DND-41 (cell line): ENCODE results near the gene FBXO10.
A peak's percentile ranks its signal among the peaks of the same experiment; 100 is the strongest.
"Not testable (repeated sequence)": the region's sequence is repeated elsewhere in the genome, so short reads cannot be mapped to it uniquely, and the experiment has no call there.

Experiments used
- ATAC-seq: fragments of 200-7000 bp; cut with Tn5 transposase; 3 replicates; pipeline ENCODE4 v1.9.1; 2021; ENCODE audit warnings: low read depth; ENCODE audit not compliant: insufficient read depth
- DNase-seq: peaks from one replicate; pipeline ENCODE4 v3.0.0-alpha.2; 2020
- H2AFZ ChIP-seq: 2 replicates; pipeline ENCODE4 v1.6.0; 2012; ENCODE audit warnings: low read depth, low read length
- H3K27ac ChIP-seq: 2 replicates; pipeline ENCODE4 v1.5.1; 2012; ENCODE audit warnings: low read length, inconsistent platforms
- H3K27me3 ChIP-seq: fragments of 200-600 bp; sonication (generic); 2 replicates; pipeline ENCODE4 v1.6.0; 2012; ENCODE audit warnings: low read length, mild to moderate bottlenecking, inconsistent platforms; ENCODE audit not compliant: insufficient read depth, poor library complexity
- H3K36me3 ChIP-seq: 2 replicates; pipeline ENCODE4 v1.5.1; 2012; ENCODE audit warnings: low read length, inconsistent platforms; ENCODE audit not compliant: insufficient read depth
- H3K4me1 ChIP-seq: 2 replicates; pipeline ENCODE4 v1.5.1; 2012; ENCODE audit warnings: mild to moderate bottlenecking, low read length; ENCODE audit not compliant: insufficient read depth
- H3K4me2 ChIP-seq: 2 replicates; pipeline ENCODE4 v1.6.0; 2012; ENCODE audit warnings: mild to moderate bottlenecking, moderate library complexity, low read length, inconsistent platforms; ENCODE audit not compliant: insufficient read depth
- H3K4me3 ChIP-seq, 2 experiments: fragments of 200-600 bp in 1 of 2; shearing (Covaris generic) in 1 of 2; 2 replicates each; pipeline ENCODE4 v1.5.1; 2012 to 2016; ENCODE audit warnings: inconsistent platforms in 2 of 2, low read length in 2 of 2, mild to moderate bottlenecking in 2 of 2, low read depth in 1 of 2, moderate library complexity in 1 of 2
- H3K79me2 ChIP-seq: 2 replicates; pipeline ENCODE4 v1.6.0; 2012; ENCODE audit warnings: low read length, inconsistent platforms; ENCODE audit not compliant: insufficient read depth
- H3K9ac ChIP-seq: 2 replicates; pipeline ENCODE4 v1.6.0; 2012; ENCODE audit warnings: low read depth, mild to moderate bottlenecking, inconsistent platforms, low read length, moderate library complexity
- H3K9me3 ChIP-seq: 2 replicates; pipeline ENCODE4 v1.5.1; 2012; ENCODE audit warnings: low read length, moderate library complexity, mild to moderate bottlenecking, inconsistent platforms; ENCODE audit not compliant: insufficient read depth, severe bottlenecking
- H4K20me1 ChIP-seq: 2 replicates; pipeline ENCODE4 v1.6.0; 2012; ENCODE audit warnings: low read length; ENCODE audit not compliant: insufficient read depth
- CTCF ChIP-seq: IDR thresholded peaks from 2 replicates; pipeline ENCODE4 v1.5.1; 2012; ENCODE audit warnings: borderline replicate concordance, low read length, moderate library complexity, mild to moderate bottlenecking; ENCODE audit not compliant: poor library complexity, severe bottlenecking; ENCODE audit errors: extremely low read depth
- EZH2 ChIP-seq: IDR thresholded peaks from 3 replicates; pipeline ENCODE4 v1.6.1; 2012; ENCODE audit warnings: borderline replicate concordance, low read depth, mild to moderate bottlenecking, moderate library complexity, low read length, inconsistent platforms; ENCODE audit not compliant: severe bottlenecking

FBXO10 gene

GRCh38 chr9:37512437-37512836 is 63.7 kb downstream of the FBXO10 start:
- no peak overlapping the region for H2AFZ ChIP-seq
- H3K79me2 ChIP-seq: no peaks in the 10 kb centered on the region
- TF ChIP-seq CTCF (no peak), EZH2 (no peak)
- peak; percentile 20; the same call in 1 of the 3 replicates for ATAC-seq
- no peaks in the 10 kb centered on the region for H4K20me1 ChIP-seq
- H3K4me3 ChIP-seq: no peak overlapping the region
- no peak overlapping the region for H3K9ac ChIP-seq
- H3K4me1 ChIP-seq: no peaks in the 10 kb centered on the region
- H3K4me2 ChIP-seq: no peak overlapping the region
- no peak for DNase-seq
- no peak overlapping the region for H3K27ac ChIP-seq
- H3K9me3 ChIP-seq: no peaks in the 10 kb centered on the region
- peaks cover 23% of the 10 kb centered on the region for H3K36me3 ChIP-seq
- no peaks in the 10 kb centered on the region for H3K27me3 ChIP-seq

DNA sequence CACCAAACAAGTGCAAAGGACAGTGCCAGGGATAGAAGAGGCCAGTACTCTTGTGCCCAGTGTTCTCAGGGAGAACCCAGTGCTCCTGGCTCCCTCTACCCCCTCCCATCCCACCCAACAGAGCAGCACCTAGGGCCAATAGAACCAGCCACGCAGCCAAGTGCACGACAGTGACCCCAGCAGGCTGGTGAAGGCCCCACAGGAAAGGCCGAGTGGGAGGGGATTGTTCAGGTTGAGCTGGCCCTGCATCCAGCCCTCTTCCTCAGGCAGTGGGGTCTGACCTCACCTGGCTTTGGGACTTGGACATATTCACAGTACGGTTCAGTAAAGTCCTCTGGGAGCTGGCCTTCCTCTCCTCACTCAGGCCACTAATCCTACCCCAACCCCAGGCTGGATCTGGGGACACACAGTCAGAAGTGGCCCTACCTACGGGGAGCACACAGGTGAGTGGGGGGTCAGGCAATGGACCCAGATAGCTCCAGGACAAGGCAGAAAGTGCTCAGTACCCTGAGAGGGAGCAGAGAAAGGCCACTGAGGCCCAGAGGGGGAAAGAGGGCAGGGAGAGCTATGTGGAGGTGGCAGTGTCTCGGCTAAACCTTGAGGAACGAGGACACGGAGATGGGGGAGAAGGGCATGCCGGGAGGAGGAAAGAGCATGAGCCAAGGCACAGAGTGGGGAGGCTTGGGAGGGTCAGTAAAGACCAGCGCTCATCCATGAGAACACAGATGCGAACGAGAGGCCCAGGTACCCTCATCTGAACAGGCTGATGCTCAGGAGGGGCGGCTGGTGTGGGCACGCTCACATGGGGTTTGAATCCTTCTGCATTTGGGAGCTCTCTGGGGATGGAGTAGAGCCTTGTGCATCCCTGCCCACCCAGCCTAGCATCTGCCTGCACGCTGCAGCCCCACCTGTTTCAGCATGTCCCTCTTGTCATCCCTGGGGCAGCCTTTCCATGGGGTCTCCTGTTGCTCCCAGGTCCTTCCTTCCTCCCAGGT is 64.9 kb downstream of the FBXO10 start:
- H3K79me2 ChIP-seq: no peaks in the 10 kb centered on the region
- H3K4me1 ChIP-seq: no peaks in the 10 kb centered on the region
- H3K4me2 ChIP-seq: no peak overlapping the region
- H4K20me1 ChIP-seq: no peaks in the 10 kb centered on the region
- H3K4me3 ChIP-seq: no peak overlapping the region
- DNase-seq (no peak), ATAC-seq (peak; percentile 16; the same call in 1 of the 3 replicates)
- H3K36me3 ChIP-seq: peaks cover 28% of the 10 kb centered on the region
- H3K9me3 ChIP-seq: no peaks in the 10 kb centered on the region
- TF ChIP-seq EZH2 (no peak), CTCF (peak; percentile 24)
- no peak overlapping the region for H2AFZ ChIP-seq
- no peak overlapping the region for H3K9ac ChIP-seq
- H3K27me3 ChIP-seq: no peaks in the 10 kb centered on the region
- H3K27ac ChIP-seq: no peak overlapping the region

- not testable (repeated sequence) for H3K27ac ChIP-seq, H3K4me1 ChIP-seq, H3K4me2 ChIP-seq, DNase-seq, H3K27me3 ChIP-seq, H4K20me1 ChIP-seq, ATAC-seq, H3K79me2 ChIP-seq, H3K4me3 ChIP-seq, H2AFZ ChIP-seq, H3K9me3 ChIP-seq, H3K9ac ChIP-seq
- H3K36me3 ChIP-seq: peaks cover 30% of the 10 kb centered on the region
These were observed 66.1 kb downstream of the FBXO10 start for GRCh38 chr9:37510053-37510452.

- TF ChIP-seq EZH2 (no peak), CTCF (no peak)
- peaks cover 34% of the 10 kb centered on the region for H3K36me3 ChIP-seq
- no peak overlapping the region for H2AFZ ChIP-seq
- ATAC-seq: no peak
- H3K27ac ChIP-seq: no peak overlapping the region
- H3K27me3 ChIP-seq: no peaks in the 10 kb centered on the region
- no peak overlapping the region for H3K4me3 ChIP-seq
- no peaks in the 10 kb centered on the region for H4K20me1 ChIP-seq
- no peak overlapping the region for H3K4me2 ChIP-seq
- no peaks in the 10 kb centered on the region for H3K4me1 ChIP-seq
- no peaks in the 10 kb centered on the region for H3K79me2 ChIP-seq
- DNase-seq: no peak
- no peaks in the 10 kb centered on the region for H3K9me3 ChIP-seq
- H3K9ac ChIP-seq: no peak overlapping the region
These were observed 66.6 kb downstream of the FBXO10 start for GRCh38 chr9:37509536-37509935.
